BJ (cell line): Measurements from ENCODE around the gene LMTK2. TPM values are rescaled to one million over a fixed set of nuclear protein-coding genes. Genes with fewer than 3 reads are reported as not detected.
"Not testable (repeated sequence)": the region's sequence is repeated elsewhere in the genome, so short reads cannot be mapped to it uniquely, and the experiment has no call there.

Experiments
- CTCF ChIA-PET: fragments of 350-600 bp; formaldehyde crosslinking; extraction: SDS; loops from one replicate; lab custom pipeline; 2021; ENCODE audit warnings: antibody characterized with exemption, inconsistent platforms; lab: Yijun Ruan, JAX
- POLR2A ChIA-PET: fragments of 300-600 bp; sonication (Branson Sonifier 250); formaldehyde crosslinking; extraction: SDS; loops from one replicate; lab custom pipeline; 2021; ENCODE audit warnings: antibody characterized with exemption; lab: Charles Lee
- DNase-seq: peaks from one replicate; pipeline ENCODE4 v3.0.0-alpha.2; 2011; ENCODE audit warnings: low read depth
- H3K27me3 ChIP-seq: 2 replicates; pipeline ENCODE4 v1.6.0; 2011; ENCODE audit warnings: low read length; ENCODE audit not compliant: control insufficient read depth, insufficient read depth
- H3K36me3 ChIP-seq: 2 replicates; pipeline ENCODE4 v1.5.1; 2011; ENCODE audit warnings: low read length; ENCODE audit not compliant: control insufficient read depth, insufficient read depth
- H3K4me3 ChIP-seq: 2 replicates; pipeline ENCODE4 v1.5.1; 2011; ENCODE audit warnings: low read depth, mild to moderate bottlenecking, control low read depth, low read length
- CTCF ChIP-seq: IDR thresholded peaks from 2 replicates; pipeline ENCODE4 v1.5.1; 2011; ENCODE audit warnings: low read depth, mild to moderate bottlenecking, control low read depth, inconsistent platforms, low read length, moderate library complexity; ENCODE audit not compliant: insufficient read depth
- polyA plus RNA-seq: library from polyadenylated mRNA; depleted of rRNA; stranded (reverse); fragments of >200 nt; gene quantifications from 2 replicates; pipeline ENCODE4 v1.2.3, GENCODE V29; 2011

The LMTK2 gene
- polyA plus RNA-seq, 1 experiment = 3.8 TPM

- POLR2A ChIA-PET = no interaction called here
- DNase-seq = no peak
- CTCF ChIA-PET = no interaction called here
- H3K36me3 ChIP-seq = peaks cover 8% of the 10 kb centered on the region
- no peak overlapping the region for H3K4me3 ChIP-seq
- no peak for TF ChIP-seq CTCF
- H3K27me3 ChIP-seq = no peaks in the 10 kb centered on the region
These were observed 111.2 kb downstream of the LMTK2 start for GRCh38 chr7:98217623-98218582.

DNA sequence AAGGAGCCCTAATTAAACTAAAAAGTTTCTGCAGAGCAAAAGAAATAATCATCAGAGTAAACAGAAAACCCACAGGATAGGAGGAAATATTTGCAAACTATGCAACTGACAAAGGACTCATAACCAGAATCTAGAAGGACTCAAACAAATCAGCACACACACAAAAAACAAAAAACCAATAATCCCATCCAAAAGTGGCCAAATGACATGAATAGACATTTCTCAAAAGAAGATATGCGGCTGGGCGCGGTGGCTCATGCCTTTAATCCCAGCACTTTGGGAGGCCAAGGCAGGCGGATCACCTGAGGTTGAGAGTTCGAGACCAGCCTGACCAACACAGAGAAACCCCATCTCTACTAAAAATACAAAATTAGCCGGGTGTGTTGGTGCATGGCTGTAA lies 112.7 kb downstream of the LMTK2 start:
- H3K4me3 ChIP-seq, CTCF ChIA-PET, POLR2A ChIA-PET, H3K36me3 ChIP-seq, H3K27me3 ChIP-seq, DNase-seq: not testable (repeated sequence)

DNA sequence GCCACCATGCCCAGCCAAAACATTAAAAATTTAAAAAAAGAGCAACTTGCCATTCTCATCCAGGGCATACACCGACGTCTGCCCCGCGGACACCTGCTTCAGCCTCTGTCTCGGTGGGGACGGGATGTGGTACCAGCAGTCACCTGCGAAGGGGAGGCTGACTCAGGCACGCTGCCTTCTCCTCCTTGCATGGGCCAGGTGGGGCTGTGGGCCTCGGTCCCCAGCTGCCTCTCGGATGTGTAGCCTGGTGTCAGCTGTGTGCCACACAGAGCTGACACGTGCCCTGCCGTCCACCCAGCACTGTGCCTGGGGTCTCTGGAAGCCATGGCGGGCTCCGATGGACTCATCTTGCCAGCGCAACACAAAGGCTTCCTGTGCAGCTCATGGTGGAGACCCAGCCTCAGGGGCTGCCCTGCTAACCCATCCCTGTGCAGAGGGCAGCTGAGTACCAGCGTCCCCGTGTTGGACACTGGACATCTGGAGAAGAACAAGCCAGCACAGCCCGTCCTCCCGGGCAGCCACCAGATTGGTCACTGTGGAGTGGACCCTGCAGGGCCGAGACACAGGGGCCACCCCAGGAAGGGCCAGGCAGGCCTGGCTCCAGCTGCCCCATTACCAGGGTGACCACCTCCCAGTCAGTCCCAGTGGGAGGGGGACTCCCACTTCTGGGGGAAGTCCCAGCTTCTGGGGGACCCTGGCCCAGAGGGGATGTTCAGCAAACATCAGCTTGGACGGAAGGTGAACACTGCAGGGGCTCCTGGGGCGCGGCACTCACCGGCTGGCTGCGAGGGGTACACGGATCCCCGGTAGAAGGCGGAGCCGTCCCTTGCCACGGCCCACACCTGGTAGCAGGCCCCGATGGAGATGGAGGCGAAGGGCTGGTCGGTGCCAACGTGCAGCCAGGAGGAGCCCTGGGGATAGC lies 115.2 kb downstream of the LMTK2 start:
- Histone ChIP-seq H3K36me3 (peaks cover 6% of the 10 kb centered on the region), H3K27me3 (no peaks in the 10 kb centered on the region), H3K4me3 (no peak overlapping the region)
- no peak for DNase-seq
- TF ChIP-seq CTCF = no peak
- POLR2A ChIA-PET = no interaction called here
- CTCF ChIA-PET = no interaction called here

DNA sequence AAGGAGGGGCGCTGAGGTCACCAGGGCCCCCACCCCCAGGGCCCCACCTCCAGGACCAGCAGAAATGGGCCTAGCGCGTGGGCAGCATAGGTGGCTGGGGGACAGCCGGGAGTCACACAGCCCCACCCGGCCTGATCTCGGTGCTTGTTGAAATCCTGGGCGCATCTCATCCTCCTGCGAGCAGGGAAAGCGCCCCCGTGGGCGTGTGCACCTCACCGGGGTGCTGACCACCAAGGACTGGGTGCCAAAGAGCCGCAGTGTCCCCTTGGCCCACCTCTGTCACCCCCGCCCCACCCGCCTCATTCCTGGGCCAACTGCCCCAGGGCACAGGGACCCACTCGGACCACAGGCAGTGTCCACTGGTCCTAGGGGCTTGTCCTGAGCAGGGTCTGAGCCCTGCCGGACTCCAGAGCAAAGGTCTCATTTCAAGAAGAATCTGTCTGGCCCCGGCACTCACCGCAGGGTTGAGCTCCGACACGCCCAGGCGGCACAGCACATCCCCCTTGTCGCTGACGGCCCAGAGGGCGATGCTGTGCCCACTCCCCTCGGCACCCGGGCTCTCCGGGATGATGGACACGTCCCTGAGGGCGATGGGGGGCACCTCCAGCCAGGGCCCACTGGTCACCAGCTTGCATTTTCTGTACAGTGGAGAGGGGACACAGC lies 116.0 kb downstream of the LMTK2 start:
- TF ChIP-seq CTCF = no peak
- Histone ChIP-seq H3K4me3 (no peak overlapping the region), H3K36me3 (peaks cover 6% of the 10 kb centered on the region), H3K27me3 (no peaks in the 10 kb centered on the region)
- POLR2A ChIA-PET = no interaction called here
- CTCF ChIA-PET = no interaction called here
- DNase-seq = no peak

GRCh38 chr7:98223351-98223897 lies 116.8 kb downstream of the LMTK2 start:
- DNase-seq = no peak
- Histone ChIP-seq H3K27me3 (no peaks in the 10 kb centered on the region), H3K36me3 (peaks cover 6% of the 10 kb centered on the region), H3K4me3 (no peak overlapping the region)
- ChIA-PET CTCF (interaction anchor here (0.7 kb wide), 1 partner anchor 18 kb away, joined by 3 read pairs; no protein-coding TSS in a partner anchor), POLR2A (no interaction called here)
- TF ChIP-seq CTCF = no peak
